ENCODE data around the gene COL23A1. TPM values are rescaled to one million over a fixed set of nuclear protein-coding genes. Genes with fewer than 3 reads are reported as not detected.

Gene COL23A1
- total and polyA plus RNA-seq, 2 of the 13 experiments (the other 11 are each of a cell fraction or from before 2014, with no cell fraction given): not detected

DNA sequence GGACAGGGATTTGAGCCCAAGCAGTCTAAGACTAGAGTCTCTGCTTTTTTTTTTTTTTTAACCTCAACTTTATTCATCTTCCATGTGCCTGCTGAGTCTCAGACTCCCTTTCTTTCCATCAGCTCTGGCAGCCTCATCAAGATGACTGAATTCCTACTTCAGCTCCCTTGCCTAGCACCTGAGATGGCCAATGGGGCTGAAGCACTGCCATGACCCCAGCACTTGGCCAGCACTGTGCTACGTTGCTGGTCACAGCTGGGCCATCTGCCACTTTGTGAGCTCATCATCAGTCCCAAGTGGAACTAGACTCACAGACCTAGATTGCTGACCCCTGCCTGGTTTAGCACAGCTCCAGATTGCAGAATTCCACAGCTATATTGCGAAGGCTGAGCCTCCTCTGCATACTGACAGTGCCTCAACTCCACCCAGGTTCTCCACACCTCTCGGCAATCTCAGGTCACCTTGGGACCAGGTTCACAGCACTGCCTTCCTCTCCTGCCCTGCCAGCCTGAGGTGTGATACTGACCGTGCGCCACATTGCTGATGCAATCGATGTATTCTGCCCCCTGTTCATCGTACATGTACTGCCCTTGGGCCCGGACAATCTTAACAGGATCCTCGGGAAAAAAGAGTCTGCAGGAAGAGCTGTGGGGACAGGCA, 359.2 kb downstream of the COL23A1 start (continued):
- TF ChIP-seq, protein P1, sequence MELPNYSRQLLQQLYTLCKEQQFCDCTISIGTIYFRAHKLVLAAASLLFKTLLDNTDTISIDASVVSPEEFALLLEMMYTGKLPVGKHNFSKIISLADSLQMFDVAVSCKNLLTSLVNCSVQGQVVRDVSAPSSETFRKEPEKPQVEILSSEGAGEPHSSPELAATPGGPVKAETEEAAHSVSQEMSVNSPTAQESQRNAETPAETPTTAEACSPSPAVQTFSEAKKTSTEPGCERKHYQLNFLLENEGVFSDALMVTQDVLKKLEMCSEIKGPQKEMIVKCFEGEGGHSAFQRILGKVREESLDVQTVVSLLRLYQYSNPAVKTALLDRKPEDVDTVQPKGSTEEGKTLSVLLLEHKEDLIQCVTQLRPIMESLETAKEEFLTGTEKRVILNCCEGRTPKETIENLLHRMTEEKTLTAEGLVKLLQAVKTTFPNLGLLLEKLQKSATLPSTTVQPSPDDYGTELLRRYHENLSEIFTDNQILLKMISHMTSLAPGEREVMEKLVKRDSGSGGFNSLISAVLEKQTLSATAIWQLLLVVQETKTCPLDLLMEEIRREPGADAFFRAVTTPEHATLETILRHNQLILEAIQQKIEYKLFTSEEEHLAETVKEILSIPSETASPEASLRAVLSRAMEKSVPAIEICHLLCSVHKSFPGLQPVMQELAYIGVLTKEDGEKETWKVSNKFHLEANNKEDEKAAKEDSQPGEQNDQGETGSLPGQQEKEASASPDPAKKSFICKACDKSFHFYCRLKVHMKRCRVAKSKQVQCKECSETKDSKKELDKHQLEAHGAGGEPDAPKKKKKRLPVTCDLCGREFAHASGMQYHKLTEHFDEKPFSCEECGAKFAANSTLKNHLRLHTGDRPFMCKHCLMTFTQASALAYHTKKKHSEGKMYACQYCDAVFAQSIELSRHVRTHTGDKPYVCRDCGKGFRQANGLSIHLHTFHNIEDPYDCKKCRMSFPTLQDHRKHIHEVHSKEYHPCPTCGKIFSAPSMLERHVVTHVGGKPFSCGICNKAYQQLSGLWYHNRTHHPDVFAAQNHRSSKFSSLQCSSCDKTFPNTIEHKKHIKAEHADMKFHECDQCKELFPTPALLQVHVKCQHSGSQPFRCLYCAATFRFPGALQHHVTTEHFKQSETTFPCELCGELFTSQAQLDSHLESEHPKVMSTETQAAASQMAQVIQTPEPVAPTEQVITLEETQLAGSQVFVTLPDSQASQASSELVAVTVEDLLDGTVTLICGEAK (IDR thresholded peaks at IDR 0.05): no peak
- TF ChIP-seq, protein P1 (CRISPR knock-in tag; IDR thresholded peaks at IDR 0.05): peak; percentile 58; the same call in 1 of the 2 replicates
- TF ChIP-seq THYN1 (CRISPR knock-in tag; IDR thresholded peaks at IDR 0.05; ENCODE audit: borderline replicate concordance, low read depth): no peak
- TF ChIP-seq, protein P2, sequence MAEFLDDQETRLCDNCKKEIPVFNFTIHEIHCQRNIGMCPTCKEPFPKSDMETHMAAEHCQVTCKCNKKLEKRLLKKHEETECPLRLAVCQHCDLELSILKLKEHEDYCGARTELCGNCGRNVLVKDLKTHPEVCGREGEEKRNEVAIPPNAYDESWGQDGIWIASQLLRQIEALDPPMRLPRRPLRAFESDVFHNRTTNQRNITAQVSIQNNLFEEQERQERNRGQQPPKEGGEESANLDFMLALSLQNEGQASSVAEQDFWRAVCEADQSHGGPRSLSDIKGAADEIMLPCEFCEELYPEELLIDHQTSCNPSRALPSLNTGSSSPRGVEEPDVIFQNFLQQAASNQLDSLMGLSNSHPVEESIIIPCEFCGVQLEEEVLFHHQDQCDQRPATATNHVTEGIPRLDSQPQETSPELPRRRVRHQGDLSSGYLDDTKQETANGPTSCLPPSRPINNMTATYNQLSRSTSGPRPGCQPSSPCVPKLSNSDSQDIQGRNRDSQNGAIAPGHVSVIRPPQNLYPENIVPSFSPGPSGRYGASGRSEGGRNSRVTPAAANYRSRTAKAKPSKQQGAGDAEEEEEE (CRISPR knock-in tag; IDR thresholded peaks at IDR 0.05; ENCODE audit: borderline replicate concordance): no peak
- TF ChIP-seq ZNF24 (IDR thresholded peaks at IDR 0.05): no peak
- no peak for TF ChIP-seq TCF7L2 (IDR thresholded peaks at IDR 0.05; ENCODE audit: low read depth, low read length)
- TF ChIP-seq, protein P3, sequence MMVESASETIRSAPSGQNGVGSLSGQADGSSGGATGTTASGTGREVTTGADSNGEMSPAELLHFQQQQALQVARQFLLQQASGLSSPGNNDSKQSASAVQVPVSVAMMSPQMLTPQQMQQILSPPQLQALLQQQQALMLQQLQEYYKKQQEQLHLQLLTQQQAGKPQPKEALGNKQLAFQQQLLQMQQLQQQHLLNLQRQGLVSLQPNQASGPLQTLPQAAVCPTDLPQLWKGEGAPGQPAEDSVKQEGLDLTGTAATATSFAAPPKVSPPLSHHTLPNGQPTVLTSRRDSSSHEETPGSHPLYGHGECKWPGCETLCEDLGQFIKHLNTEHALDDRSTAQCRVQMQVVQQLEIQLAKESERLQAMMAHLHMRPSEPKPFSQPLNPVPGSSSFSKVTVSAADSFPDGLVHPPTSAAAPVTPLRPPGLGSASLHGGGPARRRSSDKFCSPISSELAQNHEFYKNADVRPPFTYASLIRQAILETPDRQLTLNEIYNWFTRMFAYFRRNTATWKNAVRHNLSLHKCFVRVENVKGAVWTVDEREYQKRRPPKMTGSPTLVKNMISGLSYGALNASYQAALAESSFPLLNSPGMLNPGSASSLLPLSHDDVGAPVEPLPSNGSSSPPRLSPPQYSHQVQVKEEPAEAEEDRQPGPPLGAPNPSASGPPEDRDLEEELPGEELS (CRISPR knock-in tag; IDR thresholded peaks at IDR 0.05): no peak
- TF ChIP-seq ZKSCAN8 (CRISPR knock-in tag; IDR thresholded peaks at IDR 0.05; ENCODE audit: borderline replicate concordance): no peak
- peak; percentile 38; the same call in 1 of the 2 replicates for TF ChIP-seq POLR2G (IDR thresholded peaks at IDR 0.05; ENCODE audit: low read depth, low read length)
- peak; percentile 47; the same call in 1 of the 2 replicates for TF ChIP-seq CEBPB (IDR thresholded peaks at IDR 0.05; ENCODE audit: borderline replicate concordance, low read depth, low read length)
- TF ChIP-seq, protein P4, sequence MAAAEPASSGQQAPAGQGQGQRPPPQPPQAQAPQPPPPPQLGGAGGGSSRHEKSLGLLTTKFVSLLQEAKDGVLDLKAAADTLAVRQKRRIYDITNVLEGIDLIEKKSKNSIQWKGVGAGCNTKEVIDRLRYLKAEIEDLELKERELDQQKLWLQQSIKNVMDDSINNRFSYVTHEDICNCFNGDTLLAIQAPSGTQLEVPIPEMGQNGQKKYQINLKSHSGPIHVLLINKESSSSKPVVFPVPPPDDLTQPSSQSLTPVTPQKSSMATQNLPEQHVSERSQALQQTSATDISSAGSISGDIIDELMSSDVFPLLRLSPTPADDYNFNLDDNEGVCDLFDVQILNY (CRISPR knock-in tag; conservative IDR thresholded peaks at IDR 0.05): no peak
- no peak for TF ChIP-seq ZNF652 (CRISPR knock-in tag; IDR thresholded peaks at IDR 0.05; ENCODE audit: borderline replicate concordance, low read depth)
- no peak for TF ChIP-seq NFKB2 (CRISPR knock-in tag; IDR thresholded peaks at IDR 0.05; ENCODE audit: borderline replicate concordance)
- TF ChIP-seq ZC3H13 (CRISPR knock-in tag; IDR thresholded peaks at IDR 0.05): peak; percentile 62; the same call in 1 of the 2 replicates
